T-helper 17 cell (primary cell): ENCODE results near the gene P2RY6. TPM values are rescaled to one million over a fixed set of nuclear protein-coding genes. Genes with fewer than 3 reads are reported as not detected.

Source experiments
- ATAC-seq: fragments of 150-1000 bp; cut with Tn5 transposase; 2 replicates; pipeline ENCODE4 v1.10.0; 2021; ENCODE audit warnings: mild to moderate bottlenecking, moderate library complexity
- DNase-seq, 3 donors: peaks; one replicate each; pipeline versions ENCODE4 v3.0.0 to v3.0.0-alpha.2; 2020 to 2021
- H3K9me3 ChIP-seq: one replicate; pipeline ENCODE4 v1.7.0; 2013; ENCODE audit warnings: low read length, mild to moderate bottlenecking; ENCODE audit not compliant: control insufficient read depth, poor library complexity, severe bottlenecking
- H3K27ac Mint-ChIP-seq: one replicate; pipeline ENCODE4 v1.8.0; 2022; ENCODE audit warnings: mild to moderate bottlenecking, moderate library complexity, mixed read lengths
- H3K27me3 Mint-ChIP-seq: one replicate; pipeline ENCODE4 v1.8.0; 2022; ENCODE audit warnings: mixed read lengths
- H3K36me3 Mint-ChIP-seq: one replicate; pipeline ENCODE4 v1.8.0; 2022; ENCODE audit warnings: low read depth, mixed read lengths
- H3K4me1 Mint-ChIP-seq: one replicate; pipeline ENCODE4 v1.8.0; 2022; ENCODE audit warnings: mild to moderate bottlenecking, mixed read lengths
- H3K4me3 Mint-ChIP-seq: one replicate; pipeline ENCODE4 v1.8.0; 2022; ENCODE audit warnings: mild to moderate bottlenecking, moderate library complexity, mixed read lengths
- total RNA-seq, 4 donors: library from RNA in 2 of 4; stranded (reverse) in 2 of 4; gene quantifications; one replicate each; pipeline ENCODE4 v1.2.3 and lab custom pipeline; 2022 to 2026

The P2RY6 gene
- total RNA-seq, 2 donors from 2014 or later, result not detected

DNA sequence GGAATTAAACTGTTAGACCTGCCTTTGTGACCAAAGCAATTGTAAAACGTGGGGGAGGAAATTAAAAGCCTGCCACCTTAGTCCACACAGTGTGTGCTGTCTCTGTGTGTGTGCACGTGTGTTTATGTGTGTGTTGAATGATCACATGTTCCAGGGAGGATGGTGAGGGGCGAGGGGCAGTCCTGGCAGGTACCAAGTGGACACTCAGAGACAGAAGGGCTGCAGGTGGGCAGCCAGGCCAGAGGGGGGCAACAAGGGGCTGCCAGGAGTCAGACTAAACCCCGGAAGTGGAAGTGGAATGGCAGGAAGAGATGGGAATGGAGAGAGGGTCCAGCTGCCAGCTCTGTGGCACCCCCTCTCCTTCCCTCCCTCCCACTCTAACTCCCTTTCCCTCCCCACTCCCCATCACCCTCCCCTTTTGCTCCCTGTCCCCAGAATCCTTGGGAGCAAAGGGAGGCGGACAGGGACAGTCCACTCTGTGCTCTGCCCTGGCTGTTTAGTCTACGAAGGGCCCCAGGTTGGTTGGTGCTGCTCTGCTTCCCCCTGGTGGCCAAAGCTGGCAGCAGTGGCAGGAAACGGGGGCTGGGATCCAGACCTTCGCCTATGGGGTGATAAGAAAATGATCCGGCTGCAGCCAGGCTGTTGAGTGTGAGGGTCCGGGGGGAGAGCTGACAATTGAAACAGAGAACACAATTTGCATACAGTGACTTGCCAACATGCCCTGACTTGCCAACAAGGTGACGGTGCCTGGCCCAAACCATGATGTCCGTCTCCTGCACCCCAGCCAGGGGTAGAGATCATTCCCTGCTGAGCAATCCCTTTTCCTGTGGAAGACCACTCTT is 29.7 kb upstream of the P2RY6 start:
- peaks cover 5% of the 10 kb centered on the region for H3K4me1 Mint-ChIP-seq

GRCh38 chr11:73243093-73243485 is 29.0 kb upstream of the P2RY6 start:
- H3K9me3 ChIP-seq, result no peaks in the 10 kb centered on the region
- Mint-ChIP-seq H3K4me1 (peaks cover 5% of the 10 kb centered on the region), H3K27me3 (peaks cover 6% of the 10 kb centered on the region), H3K4me3 (no peak overlapping the region), H3K27ac (no peak overlapping the region), H3K36me3 (no peaks in the 10 kb centered on the region)
- ATAC-seq, result no peak
- no peak for DNase-seq

More for the DNA sequence above, 29.7 kb upstream of the P2RY6 start:
- ATAC-seq, result peak; percentile 85
- Mint-ChIP-seq H3K27ac (no peak overlapping the region), H3K4me3 (no peak overlapping the region), H3K27me3 (peaks cover 6% of the 10 kb centered on the region), H3K36me3 (no peaks in the 10 kb centered on the region)
- H3K9me3 ChIP-seq, result no peaks in the 10 kb centered on the region
- peak; percentile 39 to 68 (median 48) for DNase-seq

- DNase-seq, result no peak
- Mint-ChIP-seq H3K36me3 (no peaks in the 10 kb centered on the region), H3K27ac (peak overlapping the region; percentile 21), H3K4me3 (no peak overlapping the region), H3K27me3 (peaks cover 6% of the 10 kb centered on the region), H3K4me1 (peaks cover 7% of the 10 kb centered on the region)
- H3K9me3 ChIP-seq, result no peaks in the 10 kb centered on the region
- no peak for ATAC-seq
Measured at GRCh38 chr11:73244589-73245240, 27.4 kb upstream of the P2RY6 start.

DNA sequence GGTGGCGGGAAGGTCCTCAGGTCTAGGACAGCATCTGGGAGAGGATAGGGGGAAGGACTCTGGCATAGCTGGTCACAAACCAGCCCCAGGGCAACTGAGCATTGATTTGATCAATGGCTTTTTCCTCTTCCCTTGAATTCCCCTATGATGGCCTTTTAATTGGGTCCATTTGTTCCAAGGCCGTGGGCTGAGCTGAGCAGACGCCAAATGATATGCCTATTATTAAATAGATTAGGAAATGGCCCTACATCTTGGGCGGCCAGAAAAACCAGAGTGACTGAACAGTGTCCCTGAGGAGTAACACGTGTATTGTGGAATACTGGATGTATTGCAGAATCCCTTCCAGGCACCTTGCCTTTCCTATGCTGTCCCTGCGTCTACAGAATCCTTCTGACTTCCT is 26.7 kb upstream of the P2RY6 start:
- ATAC-seq (no peak), DNase-seq (no peak)
- H3K27me3 Mint-ChIP-seq, result peaks cover under 1% of the 10 kb centered on the region
- no peaks in the 10 kb centered on the region for H3K36me3 Mint-ChIP-seq
- no peaks in the 10 kb centered on the region for H3K9me3 ChIP-seq
- H3K27ac Mint-ChIP-seq, result no peak overlapping the region
- H3K4me3 Mint-ChIP-seq, result no peak overlapping the region
- peaks cover 7% of the 10 kb centered on the region for H3K4me1 Mint-ChIP-seq

GRCh38 chr11:73246303-73246702 is 25.8 kb upstream of the P2RY6 start:
- no peak overlapping the region for H3K4me3 Mint-ChIP-seq
- DNase-seq, result no peak
- no peaks in the 10 kb centered on the region for H3K36me3 Mint-ChIP-seq
- ATAC-seq, result no peak
- H3K4me1 Mint-ChIP-seq, result peaks cover 7% of the 10 kb centered on the region
- no peak overlapping the region for H3K27ac Mint-ChIP-seq
- H3K9me3 ChIP-seq, result no peaks in the 10 kb centered on the region
- no peaks in the 10 kb centered on the region for H3K27me3 Mint-ChIP-seq

DNA sequence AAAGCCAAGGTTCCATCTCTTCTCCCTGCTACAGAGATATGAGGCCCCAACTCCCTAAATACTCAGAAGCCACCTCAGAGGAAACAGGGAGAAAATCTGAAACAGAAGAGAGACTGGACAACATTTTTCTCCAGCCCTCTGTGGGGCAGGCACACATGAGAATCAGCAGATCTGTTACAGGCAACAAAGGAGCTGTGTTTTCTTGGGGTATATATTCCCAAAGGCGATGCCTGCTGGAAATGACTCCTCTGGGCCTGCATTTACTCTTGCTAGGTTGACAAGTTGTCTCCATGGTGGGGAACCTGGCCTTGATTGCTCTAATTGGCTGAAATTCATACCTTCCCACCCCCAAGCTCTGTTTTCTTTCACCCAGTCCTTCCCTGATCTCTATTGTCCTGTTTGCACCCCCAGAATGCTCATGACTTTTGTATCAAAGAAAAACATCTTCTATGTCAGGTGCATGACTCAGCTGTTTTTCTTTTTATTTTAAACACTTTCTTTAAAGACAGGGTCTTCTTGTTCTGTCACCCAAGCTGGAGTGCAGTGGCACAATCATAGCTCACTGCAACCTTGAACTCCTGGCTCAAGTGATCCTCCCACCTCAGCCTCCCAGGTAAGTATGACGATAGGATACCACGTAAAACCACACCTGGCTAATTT is 23.5 kb upstream of the P2RY6 start:
- Mint-ChIP-seq H3K27me3 (no peaks in the 10 kb centered on the region), H3K36me3 (no peaks in the 10 kb centered on the region), H3K4me1 (peaks cover 5% of the 10 kb centered on the region), H3K27ac (no peak overlapping the region), H3K4me3 (no peak overlapping the region)
- H3K9me3 ChIP-seq, result no peaks in the 10 kb centered on the region
- ATAC-seq (no peak), DNase-seq (no peak)

DNA sequence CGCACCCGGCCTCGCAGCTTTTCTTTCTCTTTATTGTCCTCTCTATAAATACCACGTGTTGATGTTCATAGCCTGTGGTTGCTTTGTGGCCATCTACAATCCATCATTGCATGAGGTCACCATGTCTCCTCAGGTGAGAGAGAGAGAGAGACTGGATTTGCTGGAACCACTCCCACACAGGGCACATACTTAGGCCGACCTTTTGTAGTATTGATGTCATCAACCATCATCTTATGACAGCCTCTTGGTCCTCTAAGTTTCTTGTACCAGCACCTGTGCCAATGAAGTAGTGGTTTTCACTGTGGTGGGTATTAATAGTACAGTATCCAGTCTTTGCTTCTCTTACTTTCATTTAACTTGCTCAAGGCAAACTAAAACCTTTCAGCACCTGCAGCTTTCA is 22.8 kb upstream of the P2RY6 start:
- DNase-seq, result no peak
- no peaks in the 10 kb centered on the region for H3K9me3 ChIP-seq
- Mint-ChIP-seq H3K36me3 (no peaks in the 10 kb centered on the region), H3K4me3 (no peak overlapping the region), H3K27ac (no peak overlapping the region), H3K27me3 (no peaks in the 10 kb centered on the region), H3K4me1 (peaks cover 5% of the 10 kb centered on the region)
- no peak for ATAC-seq

DNA sequence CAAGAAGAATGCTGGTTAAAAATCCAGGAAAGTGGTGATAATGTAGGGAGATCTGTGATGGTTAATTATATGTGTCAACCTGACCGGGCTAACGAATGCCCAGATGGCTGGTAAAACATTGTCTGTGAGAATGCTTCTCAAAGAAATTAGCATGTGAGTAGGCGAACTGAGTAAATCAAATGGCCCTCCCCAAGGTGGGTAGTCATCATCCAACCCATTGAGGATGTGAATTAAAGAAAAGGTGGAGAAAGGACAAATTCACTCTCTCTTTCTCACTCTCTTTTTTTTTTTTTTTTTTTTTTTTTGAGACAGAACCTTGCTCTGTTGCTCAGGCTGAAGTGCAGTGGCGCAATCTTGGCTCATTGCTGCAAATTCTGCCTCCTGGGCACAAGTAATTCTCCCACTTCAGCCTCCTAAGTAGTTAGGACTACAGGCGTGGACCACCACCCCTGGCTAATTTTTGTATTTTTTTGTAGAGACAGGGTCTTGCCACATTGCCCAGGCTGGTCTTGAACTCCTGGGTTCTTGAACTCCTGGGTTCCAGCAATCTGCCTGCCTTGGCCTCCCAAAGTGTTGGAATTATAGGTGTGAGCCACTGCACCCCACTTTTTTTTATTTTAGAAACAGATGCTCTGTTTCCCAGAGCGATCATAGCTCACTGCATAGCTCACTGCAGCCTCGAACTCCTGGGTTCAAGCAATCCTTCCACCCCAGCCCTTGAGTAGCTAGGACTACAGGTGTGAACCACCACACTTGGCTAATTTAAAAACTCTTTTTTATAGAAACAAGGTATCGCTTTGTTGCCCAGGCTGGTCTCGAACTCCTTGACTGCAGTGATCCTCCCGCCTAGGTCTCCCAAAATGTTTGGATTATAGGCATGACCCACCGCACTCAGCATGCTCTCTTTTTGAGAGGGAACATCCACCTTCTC is 22.0 kb upstream of the P2RY6 start:
- Mint-ChIP-seq H3K36me3 (no peaks in the 10 kb centered on the region), H3K4me3 (no peak overlapping the region), H3K27ac (no peak overlapping the region), H3K27me3 (no peaks in the 10 kb centered on the region), H3K4me1 (peaks cover 5% of the 10 kb centered on the region)
- ATAC-seq (no peak), DNase-seq (no peak)
- no peaks in the 10 kb centered on the region for H3K9me3 ChIP-seq

DNA sequence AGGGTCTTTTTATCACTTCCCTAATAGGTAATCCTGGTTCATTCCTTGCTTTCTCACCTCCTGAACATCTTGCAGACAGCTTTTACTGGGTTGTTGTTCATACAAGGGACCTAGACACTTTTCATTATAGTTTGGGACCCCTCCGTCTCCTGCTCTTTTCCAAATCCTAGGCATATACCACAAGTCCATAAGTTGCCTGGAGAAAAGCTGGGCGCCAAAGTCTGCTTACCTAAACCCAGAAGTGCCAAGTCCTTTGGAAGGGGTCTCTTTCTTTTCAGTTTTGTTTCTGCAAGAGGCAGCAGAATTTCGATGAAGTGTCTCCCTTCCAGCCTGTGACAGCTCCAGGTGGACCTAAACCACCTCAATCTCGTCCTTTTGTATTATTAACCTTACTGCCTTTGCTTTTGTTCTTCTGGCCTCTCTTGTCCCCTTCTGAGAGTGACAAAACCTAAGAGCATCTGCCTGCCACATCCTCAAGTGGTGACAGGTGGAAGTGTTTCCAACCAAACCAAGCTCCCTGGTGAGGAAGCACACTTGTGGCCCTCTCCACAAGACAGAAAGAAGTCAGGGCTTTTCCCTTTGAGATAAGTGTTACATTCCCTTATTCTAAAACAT is 19.5 kb upstream of the P2RY6 start:
- no peak overlapping the region for H3K27ac Mint-ChIP-seq
- peaks cover 2% of the 10 kb centered on the region for H3K4me1 Mint-ChIP-seq

GRCh38 chr11:73257342-73258103 is 14.6 kb upstream of the P2RY6 start:
- DNase-seq (no peak), ATAC-seq (no peak)
- Mint-ChIP-seq H3K4me1 (peaks cover 4% of the 10 kb centered on the region), H3K4me3 (no peak overlapping the region), H3K27me3 (peaks cover 13% of the 10 kb centered on the region), H3K27ac (no peak overlapping the region), H3K36me3 (no peaks in the 10 kb centered on the region)
- H3K9me3 ChIP-seq, result no peaks in the 10 kb centered on the region

More for the DNA sequence above, 19.5 kb upstream of the P2RY6 start:
- Mint-ChIP-seq H3K36me3 (no peaks in the 10 kb centered on the region), H3K4me3 (no peak overlapping the region), H3K27me3 (no peaks in the 10 kb centered on the region)
- ATAC-seq, result peak; percentile 37
- no peak for DNase-seq
- H3K9me3 ChIP-seq, result no peaks in the 10 kb centered on the region

- Mint-ChIP-seq H3K36me3 (no peaks in the 10 kb centered on the region), H3K4me3 (no peak overlapping the region), H3K4me1 (peaks cover 4% of the 10 kb centered on the region), H3K27ac (no peak overlapping the region), H3K27me3 (peaks cover 21% of the 10 kb centered on the region)
- no peak for ATAC-seq
- no peaks in the 10 kb centered on the region for H3K9me3 ChIP-seq
- no peak for DNase-seq
Measured at GRCh38 chr11:73258104-73259035, 13.8 kb upstream of the P2RY6 start.
